Measurements from ENCODE around the gene TRIM4.

- TF ChIP-seq CTCF (conservative IDR thresholded peaks at IDR 0.05; ENCODE audit: low read length) (no peak), EZH2phosphoT487 (IDR thresholded peaks at IDR 0.05; ENCODE audit: borderline replicate concordance) (no peak)
Observed at GRCh38 chr7:99923200-99923599, 3.9 kb upstream of the TRIM4 start.
